Stimulated activated CD4-positive, alpha-beta T cell treated with anti-CD3 and anti-CD28 coated beads, Interleukin-4, amount 100 ng/mL, for 24 hours (primary cell): ENCODE results near the gene GREB1.

Experiments
- DNase-seq: peaks from one replicate; pipeline ENCODE4 v3.0.0-alpha.2; 2020

The GREB1 gene

GRCh38 chr2:11581797-11582611 lies 48.2 kb downstream of the GREB1 start:
- DNase-seq, result no peak

- no peak for DNase-seq
Measured at GRCh38 chr2:11582612-11582861, 48.7 kb downstream of the GREB1 start.

DNA sequence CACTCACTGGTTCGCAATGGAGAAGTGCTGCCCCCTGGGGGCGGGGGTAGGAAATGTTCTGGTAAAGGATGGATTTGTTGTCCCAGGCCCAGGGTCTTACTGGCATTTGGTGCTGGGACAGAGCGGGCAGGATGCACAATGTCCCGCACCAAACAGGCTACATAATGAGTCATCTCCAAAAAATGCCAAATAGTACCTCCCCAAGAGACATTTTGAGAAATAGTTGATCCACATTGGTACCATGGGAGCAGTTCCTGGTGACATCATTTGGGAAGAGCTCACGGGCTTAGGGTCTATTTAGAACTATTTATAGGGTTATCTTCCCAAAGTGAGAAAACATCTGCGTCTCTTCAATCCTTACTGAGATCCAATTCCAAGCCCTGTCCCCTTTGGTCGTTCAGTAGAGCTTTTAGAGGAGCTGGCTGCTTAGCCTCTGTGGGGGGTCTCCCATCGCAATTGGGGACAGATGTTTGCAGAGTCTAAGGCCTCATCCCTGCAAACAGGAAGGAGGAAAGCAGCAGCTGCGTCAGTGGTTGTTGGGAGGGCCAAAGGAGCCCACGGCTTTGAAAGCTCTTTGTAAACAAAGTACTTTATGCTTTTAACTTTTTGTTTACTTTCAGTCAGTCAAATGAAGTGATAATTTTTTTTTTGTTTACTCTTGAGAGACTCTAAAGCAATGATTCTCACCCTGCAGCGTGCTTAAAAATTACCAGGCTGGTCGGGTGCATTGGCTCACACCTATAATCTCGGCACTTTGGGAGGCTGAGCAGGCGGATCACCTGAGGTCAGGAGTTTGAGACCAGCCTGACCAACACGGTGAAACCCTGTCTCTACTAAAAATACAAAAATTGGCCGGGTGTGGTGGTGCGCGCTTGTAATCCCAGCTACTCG lies 49.3 kb downstream of the GREB1 start:
- DNase-seq, result peak; percentile 65

DNA sequence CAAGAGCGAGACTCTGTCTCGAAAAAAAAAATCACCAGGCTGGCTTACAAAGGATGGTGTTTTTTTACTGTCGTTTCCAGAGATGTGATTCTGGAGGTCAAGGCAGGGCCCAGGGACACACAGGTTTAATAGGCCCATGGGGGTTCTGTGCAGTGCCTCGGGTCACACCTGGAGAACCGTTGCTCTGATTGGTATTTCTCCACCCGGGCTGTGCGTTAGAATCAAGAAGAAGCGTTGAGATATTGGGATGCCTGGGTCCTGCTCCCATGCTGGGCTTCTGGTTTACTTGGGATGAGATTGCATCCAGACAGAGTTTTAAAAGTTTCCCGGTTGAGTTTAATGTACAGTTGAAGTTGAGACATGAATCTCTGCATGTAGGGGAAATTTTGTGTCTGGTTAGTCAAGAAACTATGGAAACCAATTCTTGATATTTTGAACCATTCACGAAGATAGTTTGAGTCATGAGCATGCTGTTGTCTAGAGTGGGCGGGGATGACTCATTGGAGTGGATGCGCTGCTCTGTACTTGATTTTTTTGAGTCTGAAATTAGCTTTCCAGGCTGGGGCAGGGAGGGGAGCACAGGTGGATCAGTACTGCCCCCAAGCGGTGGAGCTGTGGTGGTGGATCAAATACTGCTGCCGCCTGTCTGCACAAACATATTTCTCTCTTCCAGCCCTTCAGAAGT lies 50.1 kb downstream of the GREB1 start:
- peak; percentile 97 for DNase-seq

DNA sequence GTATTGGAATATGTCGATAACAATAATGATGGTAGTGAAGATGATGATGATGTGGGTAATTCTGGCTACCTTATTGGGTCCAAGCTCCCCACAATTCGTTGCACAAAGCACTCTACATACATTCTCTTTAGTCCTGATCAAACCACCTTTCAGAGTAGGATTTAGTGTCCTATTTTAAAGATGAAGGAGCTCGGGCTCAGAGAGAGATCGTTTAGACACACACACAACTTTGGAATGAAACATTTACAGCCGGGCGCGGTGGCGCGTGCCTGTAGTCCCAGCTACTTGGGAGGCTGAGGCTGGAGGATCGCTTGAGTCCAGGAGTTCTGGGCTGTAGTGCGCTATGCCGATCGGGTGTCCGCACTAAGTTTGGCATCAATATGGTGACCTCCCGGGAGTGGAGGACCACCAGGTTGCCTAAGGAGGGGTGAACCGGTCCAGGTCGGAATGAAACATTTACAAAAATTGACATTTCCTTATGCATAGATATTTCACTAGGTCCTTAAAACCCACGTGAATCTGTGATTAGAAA lies 50.7 kb downstream of the GREB1 start:
- no peak for DNase-seq

DNA sequence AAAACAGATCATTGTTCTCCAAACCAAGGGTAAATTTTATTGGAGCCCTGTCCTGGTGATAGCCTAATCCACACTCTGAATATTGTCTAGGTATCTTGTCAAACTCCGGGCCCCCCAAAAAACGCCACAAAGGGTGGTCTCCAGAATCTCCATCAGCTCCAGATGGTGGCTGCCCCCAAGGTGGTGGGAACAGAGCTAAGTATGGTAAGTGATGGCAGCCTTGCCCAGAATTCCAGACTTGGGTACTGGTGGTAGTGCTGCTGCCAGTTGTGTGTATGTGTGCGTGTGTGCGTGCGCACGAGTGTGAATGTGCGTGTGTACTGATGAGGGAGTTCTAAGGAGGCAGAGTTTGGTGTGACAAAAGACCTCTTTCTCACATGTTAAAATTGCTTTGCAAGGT lies 51.2 kb downstream of the GREB1 start:
- no peak for DNase-seq

GRCh38 chr2:11588228-11589110 lies 54.6 kb downstream of the GREB1 start:
- no peak for DNase-seq

DNA sequence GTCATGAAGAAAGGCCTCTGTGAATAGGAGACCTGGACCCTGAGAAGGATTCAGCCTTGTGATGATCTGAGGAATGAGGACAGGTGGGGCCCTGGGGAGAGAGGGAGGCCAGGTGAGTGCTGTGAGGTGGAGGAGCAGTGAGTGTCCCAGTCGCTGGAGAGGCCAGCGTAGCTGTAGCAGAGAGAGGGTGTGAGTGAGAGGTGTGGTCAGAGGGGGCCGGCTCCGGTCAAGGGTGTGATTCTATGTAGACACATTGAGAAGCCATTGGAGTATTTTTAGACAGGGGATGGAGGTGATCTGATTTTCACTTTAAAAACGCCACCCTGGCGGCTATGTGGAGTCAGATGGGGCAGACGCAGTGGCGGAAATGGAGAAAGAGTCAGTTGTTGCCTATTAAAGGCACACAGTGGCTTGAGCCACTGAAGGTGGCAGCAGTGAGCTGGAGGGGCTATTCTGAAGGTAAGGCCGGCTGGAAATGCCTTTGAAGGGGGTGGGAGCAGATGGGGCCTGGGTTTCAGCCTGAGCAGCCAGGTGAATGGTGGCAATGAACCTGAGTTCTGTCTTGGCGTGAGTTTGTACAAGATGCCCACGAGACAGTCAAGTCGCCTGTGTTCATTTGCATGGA lies 55.6 kb downstream of the GREB1 start:
- DNase-seq, result no peak

- no peak for DNase-seq
Measured at GRCh38 chr2:11590193-11590592, 56.3 kb downstream of the GREB1 start.

DNA sequence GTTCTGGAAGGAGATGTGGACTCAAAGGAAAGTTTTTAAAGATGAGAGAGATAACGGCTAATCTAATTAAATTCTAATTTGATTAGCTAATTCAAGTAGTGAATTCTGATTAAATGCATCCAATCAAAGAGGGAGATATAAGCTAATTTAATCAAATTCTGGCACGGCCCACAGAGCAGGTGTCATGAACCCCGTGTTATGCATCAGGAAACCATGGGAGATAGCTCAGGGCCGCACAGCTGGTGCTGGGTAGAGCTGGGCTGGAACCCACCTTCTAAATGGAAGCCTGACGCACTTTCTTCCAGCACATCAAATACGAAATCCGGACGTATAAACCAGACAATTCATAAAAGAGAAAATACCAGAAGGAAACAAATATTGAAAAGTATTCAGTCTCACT lies 57.2 kb downstream of the GREB1 start:
- DNase-seq, result no peak

- DNase-seq, result no peak
Measured at GRCh38 chr2:11592671-11593574, 59.1 kb downstream of the GREB1 start.

DNA sequence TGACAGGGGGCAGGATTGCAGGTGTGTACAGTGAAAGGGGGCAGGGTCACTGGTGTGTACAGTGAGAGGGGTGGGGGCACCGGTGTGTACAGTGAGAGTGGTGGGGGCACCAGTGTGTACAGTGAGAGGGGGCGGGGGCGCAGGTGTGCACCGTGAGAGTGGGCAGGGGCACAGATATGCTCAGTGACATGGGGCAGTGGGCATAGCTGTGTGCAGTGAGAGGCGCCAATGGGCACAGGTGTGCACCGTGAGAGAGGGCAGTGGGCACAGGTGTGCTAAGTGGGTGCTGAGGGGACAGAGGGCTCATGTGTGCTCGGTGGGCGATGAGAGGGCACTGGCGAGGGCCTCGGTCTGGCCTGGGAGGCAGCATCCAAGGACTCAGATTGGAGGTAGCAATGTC lies 63.0 kb downstream of the GREB1 start:
- DNase-seq, result no peak

- no peak for DNase-seq
Measured at GRCh38 chr2:11597538-11598225, 63.8 kb downstream of the GREB1 start.

GRCh38 chr2:11598228-11598731 lies 64.4 kb downstream of the GREB1 start:
- no peak for DNase-seq

- no peak for DNase-seq
Measured at GRCh38 chr2:11602563-11603204, 68.8 kb downstream of the GREB1 start.

GRCh38 chr2:11610624-11611242 lies 76.9 kb downstream of the GREB1 start:
- no peak for DNase-seq

GRCh38 chr2:11611251-11611650 lies 77.4 kb downstream of the GREB1 start:
- DNase-seq, result no peak

- no peak for DNase-seq
Measured at GRCh38 chr2:11612553-11613215, 78.8 kb downstream of the GREB1 start.
